Liver (tissue), 9 donors: Measurements from ENCODE around the gene GPR141. TPM values are rescaled to one million over a fixed set of nuclear protein-coding genes. Genes with fewer than 3 reads are reported as not detected.
A peak's percentile ranks its signal among the peaks of the same experiment; 100 is the strongest.

Experiments
- DNase-seq: peaks from one replicate; pipeline ENCODE4 v3.0.0-alpha.2; 2017; ENCODE audit warnings: low spot score
- H3K27ac ChIP-seq, 2 donors: one replicate each; pipeline ENCODE4 v1.7.0; 2013; ENCODE audit warnings: inconsistent platforms in 2 of 2, low read length in 2 of 2, control low read depth in 1 of 2, low read depth in 1 of 2, mild to moderate bottlenecking in 1 of 2
- H3K27me3 ChIP-seq, 4 donors: one replicate each; pipeline versions ENCODE4 v1.6.1 to v1.7.0; 2013; ENCODE audit warnings: low read length in 3 of 4, inconsistent platforms in 1 of 4, mild to moderate bottlenecking in 1 of 4, moderate library complexity in 1 of 4; ENCODE audit not compliant: control insufficient read depth in 4 of 4, insufficient read depth in 4 of 4
- H3K36me3 ChIP-seq, 4 donors: one replicate each; pipeline versions ENCODE4 v1.6.1 to v1.7.0; 2013; ENCODE audit warnings: low read length in 3 of 4, mild to moderate bottlenecking in 3 of 4, low read depth in 1 of 4, moderate library complexity in 1 of 4; ENCODE audit not compliant: control insufficient read depth in 4 of 4, insufficient read depth in 3 of 4
- H3K4me1 ChIP-seq, 4 donors: one replicate each; pipeline versions ENCODE4 v1.6.1 to v1.7.0; 2013; ENCODE audit warnings: low read length in 3 of 4, mild to moderate bottlenecking in 3 of 4, moderate library complexity in 1 of 4; ENCODE audit not compliant: control insufficient read depth in 4 of 4, insufficient read depth in 4 of 4
- H3K4me3 ChIP-seq, 3 donors: one replicate each; pipeline versions ENCODE4 v1.6.1 to v1.7.0; 2013; ENCODE audit warnings: low read length in 3 of 3, control low read depth in 1 of 3, low read depth in 1 of 3, mild to moderate bottlenecking in 1 of 3
- H3K9ac ChIP-seq, 2 donors: one replicate each; pipeline ENCODE4 v1.7.0; 2013; ENCODE audit warnings: low read length in 2 of 2, mild to moderate bottlenecking in 2 of 2, moderate library complexity in 2 of 2, control low read depth in 1 of 2, low read depth in 1 of 2
- H3K9me3 ChIP-seq, 4 donors: one replicate each; pipeline versions ENCODE4 v1.6.1 to v1.7.0; 2013; ENCODE audit warnings: low read length in 3 of 4; ENCODE audit not compliant: control insufficient read depth in 4 of 4
- ATF3 ChIP-seq: IDR thresholded peaks from 2 replicates; pipeline ENCODE4 v1.6.1; 2016; ENCODE audit warnings: antibody characterized with exemption
- EGR1 ChIP-seq, 2 donors: IDR thresholded peaks; 2 replicates each; pipeline ENCODE4 v1.6.1; 2016 to 2018; ENCODE audit warnings: antibody characterized with exemption in 2 of 2, low read depth in 2 of 2
- FOXA1 ChIP-seq: IDR thresholded peaks from 2 replicates; pipeline ENCODE4 v1.6.1; 2016; ENCODE audit warnings: antibody characterized with exemption
- FOXA2 ChIP-seq: IDR thresholded peaks from 2 replicates; pipeline ENCODE4 v1.6.1; 2016; ENCODE audit warnings: antibody characterized with exemption
- HNF4A ChIP-seq, 2 donors: conservative IDR thresholded peaks; 2 replicates each; pipeline ENCODE4 v1.6.1; 2016; ENCODE audit warnings: antibody characterized with exemption in 2 of 2, mild to moderate bottlenecking in 2 of 2
- HNF4G ChIP-seq: IDR thresholded peaks from 2 replicates; pipeline ENCODE4 v1.6.1; 2016; ENCODE audit warnings: antibody characterized with exemption
- JUND ChIP-seq, 2 donors: IDR thresholded peaks; 2 replicates each; pipeline ENCODE4 v1.6.1; 2016; ENCODE audit warnings: antibody characterized with exemption in 2 of 2
- NR2F2 ChIP-seq: IDR thresholded peaks from 2 replicates; pipeline ENCODE4 v1.6.1; 2016; ENCODE audit warnings: antibody characterized with exemption
- RAD21 ChIP-seq, 2 donors: IDR thresholded peaks; 2 replicates each; pipeline ENCODE4 v1.6.1; 2016; ENCODE audit warnings: antibody characterized with exemption in 2 of 2, mild to moderate bottlenecking in 2 of 2
- SP1 ChIP-seq: IDR thresholded peaks from 2 replicates; pipeline ENCODE4 v1.6.1; 2018; ENCODE audit warnings: antibody characterized with exemption, mild to moderate bottlenecking
- YY1 ChIP-seq: IDR thresholded peaks from 2 replicates; pipeline ENCODE4 v1.6.1; 2016; ENCODE audit warnings: antibody characterized with exemption, mild to moderate bottlenecking
- ZBTB33 ChIP-seq: IDR thresholded peaks from 2 replicates; pipeline ENCODE4 v1.6.1; 2016; ENCODE audit warnings: antibody characterized with exemption
- WGBS: extraction: QIAGEN DNeasy Blood & Tissue Kit; methylation state at CpG from one replicate; pipeline ENCODE4 v1.1.7; 2013; 5-methylcytosine and 5-hydroxymethylcytosine counted together
- polyA plus RNA-seq, 2 donors: library from polyadenylated mRNA; stranded (reverse) in 1 of 2; unstranded in 1 of 2; fragments of 200-250 nt in 1 of 2; fragments of >200 nt in 1 of 2; fragmentation: Nextera tagmentation in 1 of 2; extraction: Ambion mirVana in 1 of 2; gene quantifications; one replicate each; pipeline versions ENCODE4 v1.2.1 to v1.2.3, GENCODE V29; 2013 to 2015
- total RNA-seq, 2 donors: library from RNA; depleted of rRNA; stranded (reverse); fragments of >200 nt; gene quantifications; one replicate each; pipeline ENCODE4 v1.2.3, GENCODE V29; 2014
- TF ChIP-seq, protein P1 (sequence below): IDR thresholded peaks from 2 replicates; pipeline ENCODE4 v1.6.1; 2016; ENCODE audit warnings: antibody characterized with exemption, mild to moderate bottlenecking
- TF ChIP-seq, protein P2 (sequence below): IDR thresholded peaks from 2 replicates; pipeline ENCODE4 v1.6.1; 2016; ENCODE audit warnings: antibody characterized with exemption
- donor health status: healthy.
- donor health status: healthy.
- donor health status: healthy.
- donor health status: healthy.
- donor health status: healthy.

GPR141 gene
- total and polyA plus RNA-seq, 4 donors = 0.28 to 2.9 (median 1.4) TPM; not detected in 1

- Histone ChIP-seq H3K4me1 (no peaks in the 10 kb centered on the region), H3K9ac (no peak overlapping the region), H3K36me3 (no peaks in the 10 kb centered on the region), H3K9me3 (no peaks in the 10 kb centered on the region), H3K27ac (no peak overlapping the region), H3K27me3 (peaks cover 0 to 3% (median 0%) of the 10 kb centered on the region in 4 donors), H3K4me3 (no peak overlapping the region)
- no peak for DNase-seq
- TF ChIP-seq YY1 (peak; percentile 43), EGR1 (IDR thresholded peaks at IDR 0.05; ENCODE audit: low read depth in 2 of 2) (no peak)
- WGBS = 67% methylated on average over 6 of the region's 6 CpGs
Observed at GRCh38 chr7:37705976-37706375, 22.4 kb downstream of the GPR141 start.

- no peaks in the 10 kb centered on the region for H3K4me1 ChIP-seq
- 57% methylated on average over 5 of the region's 5 CpGs for WGBS
Observed at GRCh38 chr7:37706804-37707203, 23.2 kb downstream of the GPR141 start.

More at GRCh38 chr7:37706804-37707203, 23.2 kb downstream of the GPR141 start:
- peaks cover 0 to 3% (median 0%) of the 10 kb centered on the region in 4 donors for H3K27me3 ChIP-seq
- no peak for DNase-seq
- no peaks in the 10 kb centered on the region for H3K36me3 ChIP-seq
- H3K4me3 ChIP-seq = no peak overlapping the region
- H3K9me3 ChIP-seq = no peaks in the 10 kb centered on the region
- TF ChIP-seq, protein P1, sequence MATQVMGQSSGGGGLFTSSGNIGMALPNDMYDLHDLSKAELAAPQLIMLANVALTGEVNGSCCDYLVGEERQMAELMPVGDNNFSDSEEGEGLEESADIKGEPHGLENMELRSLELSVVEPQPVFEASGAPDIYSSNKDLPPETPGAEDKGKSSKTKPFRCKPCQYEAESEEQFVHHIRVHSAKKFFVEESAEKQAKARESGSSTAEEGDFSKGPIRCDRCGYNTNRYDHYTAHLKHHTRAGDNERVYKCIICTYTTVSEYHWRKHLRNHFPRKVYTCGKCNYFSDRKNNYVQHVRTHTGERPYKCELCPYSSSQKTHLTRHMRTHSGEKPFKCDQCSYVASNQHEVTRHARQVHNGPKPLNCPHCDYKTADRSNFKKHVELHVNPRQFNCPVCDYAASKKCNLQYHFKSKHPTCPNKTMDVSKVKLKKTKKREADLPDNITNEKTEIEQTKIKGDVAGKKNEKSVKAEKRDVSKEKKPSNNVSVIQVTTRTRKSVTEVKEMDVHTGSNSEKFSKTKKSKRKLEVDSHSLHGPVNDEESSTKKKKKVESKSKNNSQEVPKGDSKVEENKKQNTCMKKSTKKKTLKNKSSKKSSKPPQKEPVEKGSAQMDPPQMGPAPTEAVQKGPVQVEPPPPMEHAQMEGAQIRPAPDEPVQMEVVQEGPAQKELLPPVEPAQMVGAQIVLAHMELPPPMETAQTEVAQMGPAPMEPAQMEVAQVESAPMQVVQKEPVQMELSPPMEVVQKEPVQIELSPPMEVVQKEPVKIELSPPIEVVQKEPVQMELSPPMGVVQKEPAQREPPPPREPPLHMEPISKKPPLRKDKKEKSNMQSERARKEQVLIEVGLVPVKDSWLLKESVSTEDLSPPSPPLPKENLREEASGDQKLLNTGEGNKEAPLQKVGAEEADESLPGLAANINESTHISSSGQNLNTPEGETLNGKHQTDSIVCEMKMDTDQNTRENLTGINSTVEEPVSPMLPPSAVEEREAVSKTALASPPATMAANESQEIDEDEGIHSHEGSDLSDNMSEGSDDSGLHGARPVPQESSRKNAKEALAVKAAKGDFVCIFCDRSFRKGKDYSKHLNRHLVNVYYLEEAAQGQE = no peak
- TF ChIP-seq FOXA2 (no peak), HNF4G (no peak), SP1 (no peak), HNF4A (conservative IDR thresholded peaks at IDR 0.05) (no peak), FOXA1 (no peak), ZBTB33 (no peak), JUND (IDR thresholded peaks at IDR 0.05) (no peak), ATF3 (no peak), RAD21 (IDR thresholded peaks at IDR 0.05) (no peak), NR2F2 (no peak)
- TF ChIP-seq, protein P2, sequence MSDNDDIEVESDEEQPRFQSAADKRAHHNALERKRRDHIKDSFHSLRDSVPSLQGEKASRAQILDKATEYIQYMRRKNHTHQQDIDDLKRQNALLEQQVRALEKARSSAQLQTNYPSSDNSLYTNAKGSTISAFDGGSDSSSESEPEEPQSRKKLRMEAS = no peak
- H3K27ac ChIP-seq = no peak overlapping the region
- H3K9ac ChIP-seq = no peak overlapping the region
